ENCODE measurements around the gene NFIA. TPM values are rescaled to one million over a fixed set of nuclear protein-coding genes. Genes with fewer than 3 reads are reported as not detected.
A peak's percentile ranks its signal among the peaks of the same experiment; 100 is the strongest.

Gene NFIA
- total and polyA plus RNA-seq, 12 donors: 11.2 to 117 (median 92.5) TPM

DNA sequence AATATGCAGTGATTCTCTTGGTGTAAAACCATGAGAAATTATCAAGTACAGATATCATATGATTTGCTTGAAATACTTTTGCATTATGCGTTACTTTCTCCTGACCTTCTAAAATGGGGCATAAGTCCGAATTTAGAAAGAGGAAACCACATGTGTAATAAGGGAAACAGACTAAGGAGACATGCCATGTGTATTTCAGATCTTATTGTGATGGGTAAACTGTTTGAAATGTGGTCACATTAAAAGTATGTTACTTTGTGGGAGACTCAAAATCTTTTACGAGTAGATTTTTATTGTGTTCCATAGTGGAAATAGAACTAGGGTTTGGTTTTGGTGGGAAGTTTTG, 173.0 kb downstream of the NFIA start:
- H3K4me3 ChIP-seq: peak overlapping the region in 8 of 10 donors; percentile 8 to 47 (median 40)
- no peaks in the 10 kb centered on the region for H3K9me3 ChIP-seq
- H3K27me3 ChIP-seq: no peaks in the 10 kb centered on the region
- DNase-seq: no peak
- H3K36me3 ChIP-seq: no peaks in the 10 kb centered on the region
- intact Hi-C loops (cut with DNase I): loop anchor here in 5 of 10 donors (5.0 to 10.0 kb wide), 5 partner anchors 62 to 201 kb away; partner anchors contain the start of gene NFIA (in 1 of the 5)
- ATAC-seq: peak in 2 of 8 donors; percentile 32 to 40
- peak overlapping the region in 9 of 10 donors; percentile 49 to 78 (median 71) for H3K27ac ChIP-seq
- WGBS, 2 donors: 31 to 37% methylated on average over 3 of the region's 3 CpGs
- TF ChIP-seq, protein P1, sequence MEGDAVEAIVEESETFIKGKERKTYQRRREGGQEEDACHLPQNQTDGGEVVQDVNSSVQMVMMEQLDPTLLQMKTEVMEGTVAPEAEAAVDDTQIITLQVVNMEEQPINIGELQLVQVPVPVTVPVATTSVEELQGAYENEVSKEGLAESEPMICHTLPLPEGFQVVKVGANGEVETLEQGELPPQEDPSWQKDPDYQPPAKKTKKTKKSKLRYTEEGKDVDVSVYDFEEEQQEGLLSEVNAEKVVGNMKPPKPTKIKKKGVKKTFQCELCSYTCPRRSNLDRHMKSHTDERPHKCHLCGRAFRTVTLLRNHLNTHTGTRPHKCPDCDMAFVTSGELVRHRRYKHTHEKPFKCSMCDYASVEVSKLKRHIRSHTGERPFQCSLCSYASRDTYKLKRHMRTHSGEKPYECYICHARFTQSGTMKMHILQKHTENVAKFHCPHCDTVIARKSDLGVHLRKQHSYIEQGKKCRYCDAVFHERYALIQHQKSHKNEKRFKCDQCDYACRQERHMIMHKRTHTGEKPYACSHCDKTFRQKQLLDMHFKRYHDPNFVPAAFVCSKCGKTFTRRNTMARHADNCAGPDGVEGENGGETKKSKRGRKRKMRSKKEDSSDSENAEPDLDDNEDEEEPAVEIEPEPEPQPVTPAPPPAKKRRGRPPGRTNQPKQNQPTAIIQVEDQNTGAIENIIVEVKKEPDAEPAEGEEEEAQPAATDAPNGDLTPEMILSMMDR (IDR thresholded peaks at IDR 0.05): no peak
- peaks cover 19 to 88% (median 65%) of the 10 kb centered on the region in 9 donors for H3K4me1 ChIP-seq

DNA sequence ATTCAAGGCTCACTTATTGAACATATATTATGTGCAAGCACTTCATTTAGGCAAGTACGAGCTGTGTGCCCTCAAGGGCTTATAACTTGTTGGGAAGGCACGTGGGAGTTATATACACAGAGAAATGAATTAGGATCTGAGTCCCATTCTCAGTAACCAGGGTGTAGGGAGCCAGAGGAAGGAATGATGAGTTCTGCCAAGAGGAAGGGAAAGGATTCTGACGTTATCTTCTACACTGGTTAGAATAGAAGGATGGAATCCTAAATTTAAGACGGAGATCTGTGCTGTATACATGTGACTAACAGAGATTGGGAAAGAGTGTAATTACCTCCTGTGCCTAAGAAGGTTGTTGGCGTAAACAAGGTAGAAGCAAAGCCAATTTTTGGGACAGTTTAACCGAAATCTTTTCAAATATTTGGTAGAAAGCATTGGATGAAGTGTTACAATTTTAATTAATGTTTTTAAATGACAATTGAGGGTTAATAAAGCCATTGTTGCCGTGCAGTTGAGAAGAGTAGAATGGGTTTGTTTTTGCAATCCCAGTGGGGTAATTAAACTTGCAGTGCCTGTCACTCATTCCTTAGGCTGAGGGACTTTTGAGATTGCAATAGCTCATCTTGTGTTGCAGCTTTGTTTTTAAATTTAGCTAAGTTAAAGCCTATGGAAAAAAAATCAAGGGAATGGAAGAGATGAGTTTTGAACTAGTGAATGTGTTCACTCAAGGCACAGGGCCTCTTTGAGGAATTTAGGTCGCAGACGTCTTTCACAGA, 177.2 kb downstream of the NFIA start:
- Histone ChIP-seq H3K27ac (peak overlapping the region in 6 of 10 donors; percentile 0 to 63 (median 26)), H3K27me3 (no peaks in the 10 kb centered on the region), H3K9me3 (no peaks in the 10 kb centered on the region), H3K4me1 (peaks cover 15 to 80% (median 52%) of the 10 kb centered on the region in 9 donors), H3K4me3 (no peak overlapping the region), H3K36me3 (no peaks in the 10 kb centered on the region)
- DNase-seq (no peak), ATAC-seq (peak in 7 of 8 donors; percentile 10 to 73 (median 40))
- WGBS, 2 donors: 51 to 56% methylated on average over 9 of the region's 9 CpGs
- intact Hi-C loops (cut with DNase I): loop anchor here in 5 of 10 donors (5.0 to 10.0 kb wide), 5 partner anchors 58 to 205 kb away; partner anchors contain the start of gene NFIA (in 1 of the 5)
- TF ChIP-seq, protein P1 (IDR thresholded peaks at IDR 0.05): no peak

DNA sequence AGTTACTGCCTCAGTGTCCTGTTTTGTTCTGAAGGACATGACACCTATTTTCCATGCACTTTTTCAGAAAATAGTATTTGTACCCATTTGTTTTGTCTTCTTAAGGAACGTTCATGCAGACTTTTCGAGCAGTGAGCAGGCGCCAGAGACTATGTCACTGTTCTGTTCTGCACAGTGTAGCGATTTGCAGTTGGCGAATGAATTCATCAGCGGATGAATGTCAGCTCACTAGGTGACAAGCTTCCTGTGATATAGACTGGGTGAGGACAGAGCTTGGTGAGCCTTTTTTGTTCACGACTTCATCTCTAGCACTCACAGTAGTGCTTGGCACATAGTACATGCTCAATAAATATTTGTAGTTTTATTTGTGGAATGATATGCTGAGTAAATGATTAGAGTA, 177.8 kb downstream of the NFIA start:
- Histone ChIP-seq H3K9me3 (no peaks in the 10 kb centered on the region), H3K27me3 (no peaks in the 10 kb centered on the region), H3K36me3 (no peaks in the 10 kb centered on the region), H3K4me3 (no peak overlapping the region), H3K27ac (peak overlapping the region in 1 of 10 donors; percentile 63), H3K4me1 (peaks cover 10 to 79% (median 49%) of the 10 kb centered on the region in 9 donors)
- WGBS, 2 donors: 93% methylated on average over 7 of the region's 7 CpGs
- TF ChIP-seq, protein P1 (IDR thresholded peaks at IDR 0.05): no peak
- no peak for DNase-seq
- intact Hi-C loops (cut with DNase I): no loop called here
- ATAC-seq: peak in 1 of 8 donors; percentile 64

DNA sequence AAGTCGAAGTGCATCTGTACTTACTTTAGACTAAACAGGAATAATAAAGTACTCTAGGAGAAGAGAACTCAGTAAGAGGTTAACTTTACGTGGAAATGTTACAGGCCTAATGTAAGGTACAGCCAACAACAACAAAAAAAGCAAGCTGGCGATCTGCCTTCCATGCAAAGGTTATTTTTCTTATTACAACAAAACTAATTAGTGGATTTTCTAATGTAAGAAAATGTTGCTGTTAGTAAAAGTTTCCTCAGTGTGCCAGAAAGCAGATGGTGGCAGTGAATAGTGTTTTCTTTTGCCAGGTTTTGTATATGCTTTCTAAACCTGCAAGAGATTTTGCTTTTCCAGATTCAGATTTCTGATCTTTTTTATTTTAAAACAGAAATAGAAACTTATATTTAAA, 179.2 kb downstream of the NFIA start:
- H3K27ac ChIP-seq: peak overlapping the region in 2 of 10 donors; percentile 15 to 48
- ATAC-seq (no peak), DNase-seq (no peak)
- no peaks in the 10 kb centered on the region for H3K9me3 ChIP-seq
- 60 to 64% methylated on average over 3 of the region's 3 CpGs for WGBS, 2 donors
- peaks cover 3 to 66% (median 47%) of the 10 kb centered on the region in 9 donors for H3K4me1 ChIP-seq
- H3K27me3 ChIP-seq: no peaks in the 10 kb centered on the region
- TF ChIP-seq, protein P1 (IDR thresholded peaks at IDR 0.05): no peak
- no peak overlapping the region for H3K4me3 ChIP-seq
- intact Hi-C loops (cut with DNase I): no loop called here
- no peaks in the 10 kb centered on the region for H3K36me3 ChIP-seq
